Stimulated activated CD4-positive, alpha-beta T cell treated with anti-CD3 and anti-CD28 coated beads, Interleukin-4, amount 100 ng/mL, for 24 hours (primary cell): Measurements from ENCODE around the gene MPP2.
"Not testable (repeated sequence)": the region's sequence is repeated elsewhere in the genome, so short reads cannot be mapped to it uniquely, and the experiment has no call there.

Experiments used
- DNase-seq: peaks from one replicate; pipeline ENCODE4 v3.0.0-alpha.2; 2020

Gene MPP2

DNA sequence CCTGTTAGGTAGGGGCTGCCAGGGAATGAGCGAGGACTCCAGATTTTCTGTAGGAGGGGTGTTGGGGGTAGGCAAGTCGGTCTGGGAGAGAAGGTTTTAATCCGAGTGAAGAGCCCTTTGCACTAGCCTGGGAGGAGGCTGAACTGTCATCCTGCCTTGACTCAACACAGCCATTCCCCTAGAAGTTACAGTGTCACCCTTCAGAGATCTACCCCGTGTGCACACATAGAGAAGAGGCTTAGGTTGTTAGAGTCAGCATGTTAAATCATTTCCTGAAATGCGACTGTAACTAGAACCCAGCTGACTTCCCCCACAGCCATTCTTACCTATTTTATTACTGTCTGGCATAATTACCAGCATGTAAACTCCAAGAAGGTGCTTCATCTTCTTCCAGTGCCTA is 20.6 kb upstream of the MPP2 start:
- DNase-seq = not testable (repeated sequence)

DNA sequence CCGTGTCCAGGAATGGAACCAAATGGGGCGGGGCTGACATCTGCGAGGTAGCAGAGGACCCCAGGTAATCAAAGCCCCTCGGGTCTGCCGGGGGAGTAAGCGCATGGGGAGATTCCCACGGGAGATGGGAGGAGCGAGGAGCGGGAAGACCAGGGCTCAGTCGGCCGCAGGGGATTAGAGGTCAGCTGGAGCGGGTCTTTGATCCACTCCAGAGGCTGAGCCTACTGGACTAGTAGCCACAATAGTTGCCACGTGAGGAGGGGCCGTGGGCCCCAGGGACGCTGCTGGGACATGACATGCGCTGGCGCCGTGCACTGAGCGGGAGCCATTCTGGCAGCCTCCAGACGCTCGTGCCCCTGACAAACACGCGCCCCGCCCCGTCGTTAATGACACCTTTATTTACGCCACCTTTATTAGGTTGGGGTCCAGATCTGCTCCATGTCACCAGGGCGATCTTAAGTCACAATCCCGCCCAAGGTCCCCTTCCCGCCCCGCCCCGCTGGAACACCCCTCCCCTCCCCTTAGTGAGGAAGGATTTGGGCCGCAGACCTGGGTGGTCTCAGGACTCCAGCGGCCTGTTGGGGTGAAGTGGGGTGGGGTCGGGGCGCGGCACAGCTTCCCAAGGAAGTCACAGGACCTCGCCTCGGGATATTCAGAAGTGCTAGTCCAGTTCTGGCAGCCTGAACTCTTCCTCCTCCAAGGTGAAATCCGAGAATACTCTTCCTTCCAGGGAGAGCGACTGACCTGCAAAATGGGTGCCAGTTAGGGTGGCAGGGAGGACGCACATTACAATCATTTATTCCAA is 19.9 kb upstream of the MPP2 start:
- DNase-seq = no peak

GRCh38 chr17:43924558-43924957 is 17.2 kb upstream of the MPP2 start:
- no peak for DNase-seq

- no peak for DNase-seq
These were observed 13.3 kb upstream of the MPP2 start for GRCh38 chr17:43920500-43921095.

DNA sequence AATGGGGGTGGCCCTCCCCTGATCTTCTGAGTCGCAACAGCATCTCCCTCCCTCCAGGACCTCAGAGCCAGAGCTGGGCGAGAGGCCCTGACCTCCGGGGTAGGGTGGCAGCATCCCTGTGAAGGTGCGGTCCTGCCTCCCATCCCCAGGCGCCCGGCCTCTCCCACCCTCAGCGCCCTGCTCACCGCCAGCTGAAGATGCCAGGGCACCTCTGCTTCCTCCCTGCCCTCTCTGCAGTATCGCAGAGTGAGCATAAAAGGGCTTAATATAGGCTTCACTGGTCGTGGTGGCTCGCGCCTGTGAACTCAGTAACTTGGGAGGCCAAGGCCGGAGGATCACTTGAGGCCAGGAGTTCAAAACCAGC is 10.7 kb upstream of the MPP2 start:
- DNase-seq = no peak

DNA sequence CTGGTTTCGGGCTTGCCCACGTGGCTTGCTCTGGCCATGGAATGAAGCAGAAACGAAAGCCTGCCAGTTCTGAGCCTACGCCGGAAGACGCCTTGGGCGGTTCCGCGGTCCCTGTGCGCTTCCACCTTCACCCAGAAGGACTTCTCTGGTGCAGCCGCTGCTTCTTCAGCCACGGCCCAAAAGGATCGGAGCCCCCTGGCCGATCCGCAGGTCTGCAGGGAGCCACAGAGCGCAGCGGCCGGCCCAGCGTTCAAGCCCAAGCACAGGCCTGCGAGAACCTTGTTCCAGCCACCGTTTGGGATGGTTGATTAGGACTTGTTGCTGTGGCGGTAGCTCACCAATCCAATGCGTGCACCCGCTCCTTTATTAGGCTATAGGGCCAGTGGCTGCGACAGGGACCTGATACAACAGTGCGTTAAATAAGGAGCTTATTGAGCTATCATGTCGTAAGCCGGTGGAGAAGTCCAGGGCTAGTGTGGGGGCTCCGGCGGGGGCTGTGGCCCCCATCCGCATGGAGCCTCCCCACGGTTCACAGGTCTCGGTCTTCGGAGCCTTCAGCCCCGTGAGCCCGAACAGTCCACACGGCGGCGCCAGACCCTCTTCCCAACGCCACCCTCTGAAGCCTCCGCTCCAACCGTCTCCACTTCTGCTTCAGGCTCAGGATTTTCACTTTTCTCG is 10.2 kb upstream of the MPP2 start:
- DNase-seq = peak; percentile 34

DNA sequence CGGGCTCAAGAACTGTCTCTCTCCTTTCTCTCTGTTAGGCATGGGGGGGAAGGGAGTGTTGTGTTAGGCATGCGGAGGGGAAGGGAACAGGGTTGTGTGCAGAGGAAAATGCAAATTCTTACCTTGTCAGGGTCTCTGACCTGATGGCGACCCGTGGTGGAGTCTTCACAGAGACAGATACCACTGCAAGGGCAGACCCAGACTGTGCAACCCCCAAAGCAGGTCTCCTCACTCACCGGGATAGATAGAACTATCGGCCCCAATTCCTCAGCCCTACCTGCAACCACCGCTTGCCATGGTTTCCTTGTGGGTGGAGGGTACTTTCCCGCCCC is 9.6 kb upstream of the MPP2 start:
- DNase-seq = no peak

DNA sequence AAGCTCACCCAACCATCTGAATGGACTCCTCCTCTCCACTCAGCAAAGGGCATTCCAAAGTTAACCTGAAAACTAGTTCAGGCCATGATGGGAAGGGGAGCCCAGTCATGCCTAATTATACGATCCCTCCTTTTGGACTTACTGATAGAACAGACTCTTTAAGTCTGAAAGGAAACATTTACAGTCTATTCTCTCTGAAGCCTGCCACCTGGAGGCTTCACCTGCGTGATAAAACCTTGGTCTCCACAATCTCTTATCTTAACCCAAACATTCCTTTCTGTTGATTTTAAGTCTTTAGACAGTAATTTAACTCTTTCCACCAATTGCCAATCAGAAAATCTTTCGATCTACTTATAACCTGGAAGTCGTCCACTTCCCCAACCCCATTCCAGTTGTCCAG is 9.0 kb upstream of the MPP2 start:
- DNase-seq = no peak

DNA sequence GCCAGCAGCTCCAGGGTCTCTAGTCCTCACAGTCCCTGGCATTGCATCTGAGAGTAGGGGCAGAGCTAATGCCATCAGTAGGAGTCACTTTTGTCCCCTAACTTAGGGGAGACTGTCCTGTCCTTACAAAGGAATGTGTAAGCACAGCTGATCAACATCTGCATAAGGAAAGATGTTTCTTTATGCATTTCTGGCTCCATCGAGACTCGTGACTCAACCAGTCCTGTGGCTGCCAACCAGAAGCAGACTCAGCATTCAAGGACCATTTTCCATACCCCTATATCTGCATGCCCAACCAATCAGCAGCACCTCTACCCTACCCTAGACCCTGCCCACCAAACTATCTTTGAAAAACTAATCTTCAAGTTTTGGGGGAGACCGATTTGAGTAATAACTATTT is 8.2 kb upstream of the MPP2 start:
- no peak for DNase-seq

- no peak for DNase-seq
These were observed 7.1 kb upstream of the MPP2 start for GRCh38 chr17:43914451-43914850.

DNA sequence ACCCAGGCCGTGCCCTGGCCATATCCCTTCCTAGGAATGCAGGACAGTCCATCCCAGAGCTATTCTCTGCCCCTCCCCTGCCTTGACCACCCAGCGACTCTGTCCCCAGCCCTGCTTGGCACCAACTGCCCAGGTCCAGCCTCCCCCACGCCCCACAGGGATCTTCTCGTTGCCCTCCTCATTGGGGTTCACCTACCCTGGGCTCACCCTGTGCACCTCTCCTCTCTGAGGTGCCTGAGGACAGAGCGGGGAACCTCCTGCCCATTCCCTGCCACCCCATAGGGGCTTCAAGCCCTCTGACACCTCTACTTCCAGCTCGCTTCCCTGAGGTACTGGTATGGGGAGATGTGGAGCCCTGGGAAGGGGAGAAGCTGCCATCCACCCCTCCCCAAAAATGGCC is 6.2 kb upstream of the MPP2 start:
- DNase-seq = no peak

GRCh38 chr17:43912635-43913304 is 5.4 kb upstream of the MPP2 start:
- DNase-seq = no peak

- DNase-seq = no peak
These were observed 4.6 kb upstream of the MPP2 start for GRCh38 chr17:43911904-43912303.

GRCh38 chr17:43909537-43910231 is 2.3 kb upstream of the MPP2 start:
- no peak for DNase-seq

DNA sequence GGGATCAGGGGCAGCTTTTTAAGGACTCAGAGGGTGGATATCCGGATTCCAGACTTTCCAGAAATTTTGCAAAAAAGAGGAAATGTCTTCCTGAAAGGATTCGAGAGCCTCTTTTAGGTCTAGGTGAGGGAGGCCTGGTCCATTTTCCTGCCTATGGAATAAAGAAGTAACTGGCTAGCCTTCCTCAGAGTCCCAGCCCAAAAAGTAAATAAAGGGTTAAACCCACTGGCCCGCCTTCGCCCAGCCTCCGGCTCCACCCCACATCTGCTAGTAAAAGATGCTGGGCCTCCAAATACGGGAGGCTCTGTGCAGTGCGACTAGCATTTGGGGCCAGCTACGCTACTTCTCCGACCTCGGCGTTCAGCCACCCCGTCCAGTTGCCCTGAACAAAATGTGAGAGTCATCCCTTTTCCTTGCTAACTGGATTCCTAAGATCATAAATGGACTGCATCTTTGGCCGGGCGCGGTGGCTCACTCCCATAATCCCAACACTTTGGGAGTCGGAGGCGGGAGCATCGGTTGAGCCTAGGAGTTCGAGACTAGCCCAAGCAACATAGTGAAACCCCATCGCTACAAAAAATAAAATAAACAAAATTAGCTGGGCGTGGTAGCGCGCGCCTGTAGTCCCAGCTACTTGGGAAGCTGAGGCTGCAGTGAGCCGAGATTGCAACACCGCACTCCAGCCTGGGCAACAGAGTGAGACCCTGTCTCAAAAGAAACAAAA is 824 bp upstream of the MPP2 start:
- peak; percentile 62 for DNase-seq

- DNase-seq = no peak
These were observed 348 bp downstream of the MPP2 start for GRCh38 chr17:43906951-43907424.

DNA sequence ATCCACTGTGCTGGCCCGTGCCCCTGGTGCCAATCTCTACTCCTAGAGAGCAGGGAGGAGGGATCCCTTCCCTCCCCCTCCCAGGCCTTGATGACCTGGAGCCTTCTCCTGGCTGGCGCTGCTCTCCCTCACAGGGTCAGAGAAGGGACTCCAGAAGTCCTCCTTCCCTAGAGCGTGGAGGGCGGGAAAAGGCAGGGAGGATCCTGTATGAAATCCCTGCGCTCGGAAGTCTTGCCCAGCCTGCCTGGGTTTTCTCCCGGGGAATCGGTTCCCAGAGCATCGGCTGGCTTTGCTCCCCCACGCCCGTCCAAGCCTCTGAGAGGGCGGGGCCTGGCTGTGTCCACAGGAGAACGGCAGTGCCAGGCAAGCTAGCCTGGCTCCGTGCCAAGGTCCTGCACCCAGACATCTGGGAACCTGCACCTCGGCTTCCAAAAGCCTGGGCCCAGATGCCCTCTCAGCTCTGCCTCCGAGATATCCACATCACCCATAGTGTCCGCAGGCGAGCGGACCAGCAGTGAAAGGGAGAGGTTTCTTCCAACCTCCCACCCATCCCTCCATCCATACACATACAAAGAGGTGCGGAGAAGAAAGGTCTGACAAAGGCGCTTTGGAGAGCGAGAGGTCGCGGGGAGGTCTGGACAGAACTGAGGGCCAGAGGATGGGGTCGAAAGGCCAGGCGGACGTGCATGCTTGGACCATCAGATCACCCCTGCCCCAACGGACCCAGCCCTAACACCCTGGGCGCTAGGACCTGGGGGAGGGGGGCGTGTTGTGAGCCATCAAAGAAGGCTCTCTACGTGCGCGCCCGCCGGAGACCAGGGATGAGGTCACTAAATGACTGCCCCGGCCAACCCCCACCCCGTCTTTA is 1.1 kb downstream of the MPP2 start:
- DNase-seq = no peak

GRCh38 chr17:43905400-43905984 is 1.8 kb downstream of the MPP2 start:
- DNase-seq = no peak

DNA sequence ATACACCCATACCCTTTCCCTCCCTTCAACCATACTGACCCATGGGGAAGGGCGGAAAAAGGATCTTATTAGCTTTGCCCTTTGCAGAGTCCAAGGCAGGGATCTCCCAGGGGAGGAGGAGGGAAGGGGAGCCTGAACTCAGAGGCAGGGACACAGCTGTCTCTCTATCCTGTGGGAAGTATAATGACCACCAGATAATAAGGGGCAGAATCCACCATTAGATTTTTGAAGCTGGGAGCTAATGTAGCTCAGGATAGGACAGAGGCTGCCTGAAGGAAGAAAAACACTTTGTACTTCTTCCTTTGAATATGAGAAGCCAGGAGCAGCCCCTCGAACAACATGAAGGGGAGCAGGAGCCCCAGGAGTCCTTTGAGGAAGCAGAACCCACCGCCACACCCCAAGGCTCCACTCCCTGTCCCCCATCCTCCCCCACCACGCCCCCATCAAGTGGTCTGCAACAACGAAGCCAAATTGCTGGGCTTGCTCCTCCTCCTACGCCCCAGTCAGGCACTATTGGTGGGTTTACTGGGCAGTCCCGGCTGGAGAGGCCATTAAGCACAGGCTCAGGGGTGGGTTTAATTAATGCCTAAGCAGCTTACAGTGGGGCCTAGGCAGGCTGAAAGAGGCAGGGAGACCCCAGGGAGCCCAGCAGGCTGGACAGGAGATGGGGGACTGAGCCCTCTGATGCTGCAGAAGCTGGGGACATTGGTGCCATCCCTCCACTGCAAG is 5.3 kb downstream of the MPP2 start:
- DNase-seq = no peak
